Raji (cell line): ENCODE results near the gene RSPRY1.

ENCODE experiments used
- POLR2A ChIP-seq: IDR thresholded peaks from 2 replicates; pipeline ENCODE4 v1.6.1; 2011; ENCODE audit warnings: low read depth, low read length, control low read depth; ENCODE audit not compliant: insufficient read depth

The RSPRY1 gene

GRCh38 chr16:57252148-57252721, 66.1 kb downstream of the RSPRY1 start:
- no peak for TF ChIP-seq POLR2A

GRCh38 chr16:57253466-57253865, 67.3 kb downstream of the RSPRY1 start:
- TF ChIP-seq POLR2A = no peak

- TF ChIP-seq POLR2A = no peak
These were observed 69.7 kb downstream of the RSPRY1 start for GRCh38 chr16:57255686-57256415.

- no peak for TF ChIP-seq POLR2A
These were observed 70.7 kb downstream of the RSPRY1 start for GRCh38 chr16:57256601-57257395.

GRCh38 chr16:57257455-57258070, 71.4 kb downstream of the RSPRY1 start:
- no peak for TF ChIP-seq POLR2A

- TF ChIP-seq POLR2A = no peak
These were observed 72.2 kb downstream of the RSPRY1 start for GRCh38 chr16:57258226-57258909.

- TF ChIP-seq POLR2A = no peak
These were observed 72.9 kb downstream of the RSPRY1 start for GRCh38 chr16:57258910-57259475.

- no peak for TF ChIP-seq POLR2A
These were observed 74.3 kb downstream of the RSPRY1 start for GRCh38 chr16:57260294-57260929.

GRCh38 chr16:57261806-57262205, 75.7 kb downstream of the RSPRY1 start:
- TF ChIP-seq POLR2A = no peak

GRCh38 chr16:57262841-57263540, 76.9 kb downstream of the RSPRY1 start:
- TF ChIP-seq POLR2A = no peak

GRCh38 chr16:57263541-57264351, 77.6 kb downstream of the RSPRY1 start:
- no peak for TF ChIP-seq POLR2A

GRCh38 chr16:57264381-57264780, 78.3 kb downstream of the RSPRY1 start:
- TF ChIP-seq POLR2A = no peak

GRCh38 chr16:57264950-57265371, 78.8 kb downstream of the RSPRY1 start:
- no peak for TF ChIP-seq POLR2A
